ENCODE results near the gene CRTAP. TPM values are rescaled to one million over a fixed set of nuclear protein-coding genes. Genes with fewer than 3 reads are reported as not detected.

CRTAP gene
- total RNA-seq, 1 donor from 2014 or later = 276 TPM

- Mint-ChIP-seq H3K4me3 (ENCODE audit: unreplicated experiment) (no peak overlapping the region), H3K27me3 (ENCODE audit: low read depth) (no peaks in the 10 kb centered on the region), H3K27ac (ENCODE audit: unreplicated experiment) (no peak overlapping the region), H3K9me3 (ENCODE audit: low read depth) (no peaks in the 10 kb centered on the region), H3K4me1 (ENCODE audit: low read depth) (peaks cover 13% of the 10 kb centered on the region), H3K36me3 (ENCODE audit: low read depth) (peaks cover 26% of the 10 kb centered on the region)
- DNase-seq (ENCODE audit: low spot score) = no peak
- TF ChIP-seq CTCF (IDR thresholded peaks at IDR 0.05) = no peak
These were observed 14.9 kb downstream of the CRTAP start for GRCh38 chr3:33128706-33129105.

GRCh38 chr3:33130144-33130543 is 16.3 kb downstream of the CRTAP start:
- Mint-ChIP-seq H3K4me3 (ENCODE audit: unreplicated experiment) (no peak overlapping the region), H3K9me3 (ENCODE audit: low read depth) (no peaks in the 10 kb centered on the region), H3K36me3 (ENCODE audit: low read depth) (peaks cover 24% of the 10 kb centered on the region), H3K27ac (ENCODE audit: unreplicated experiment) (peak overlapping the region; percentile 17), H3K4me1 (ENCODE audit: low read depth) (peaks cover 22% of the 10 kb centered on the region), H3K27me3 (ENCODE audit: low read depth) (no peaks in the 10 kb centered on the region)
- no peak for TF ChIP-seq CTCF (IDR thresholded peaks at IDR 0.05)
- no peak for DNase-seq (ENCODE audit: low spot score)

- peak; percentile 94 for TF ChIP-seq CTCF (IDR thresholded peaks at IDR 0.05)
- Mint-ChIP-seq H3K36me3 (ENCODE audit: low read depth) (peaks cover 19% of the 10 kb centered on the region), H3K4me1 (ENCODE audit: low read depth) (peaks cover 22% of the 10 kb centered on the region), H3K4me3 (ENCODE audit: unreplicated experiment) (no peak overlapping the region), H3K27me3 (ENCODE audit: low read depth) (no peaks in the 10 kb centered on the region), H3K9me3 (ENCODE audit: low read depth) (no peaks in the 10 kb centered on the region), H3K27ac (ENCODE audit: unreplicated experiment) (no peak overlapping the region)
- no peak for DNase-seq (ENCODE audit: low spot score)
These were observed 17.7 kb downstream of the CRTAP start for GRCh38 chr3:33131331-33132018.

GRCh38 chr3:33132019-33132360 is 18.2 kb downstream of the CRTAP start:
- peaks cover 22% of the 10 kb centered on the region for H3K4me1 Mint-ChIP-seq (ENCODE audit: low read depth)
- no peak for DNase-seq (ENCODE audit: low spot score)
- no peak overlapping the region for H3K4me3 Mint-ChIP-seq (ENCODE audit: unreplicated experiment)
- TF ChIP-seq CTCF (IDR thresholded peaks at IDR 0.05) = no peak
- peaks cover 20% of the 10 kb centered on the region for H3K36me3 Mint-ChIP-seq (ENCODE audit: low read depth)
- no peak overlapping the region for H3K27ac Mint-ChIP-seq (ENCODE audit: unreplicated experiment)
- H3K9me3 Mint-ChIP-seq (ENCODE audit: low read depth) = no peaks in the 10 kb centered on the region
- H3K27me3 Mint-ChIP-seq (ENCODE audit: low read depth) = no peaks in the 10 kb centered on the region

- no peaks in the 10 kb centered on the region for H3K9me3 Mint-ChIP-seq (ENCODE audit: low read depth)
- no peak overlapping the region for H3K4me3 Mint-ChIP-seq (ENCODE audit: unreplicated experiment)
- no peak for DNase-seq (ENCODE audit: low spot score)
- H3K27ac Mint-ChIP-seq (ENCODE audit: unreplicated experiment) = peak overlapping the region; percentile 86
- TF ChIP-seq CTCF (IDR thresholded peaks at IDR 0.05) = peak; percentile 39
- peaks cover 21% of the 10 kb centered on the region for H3K36me3 Mint-ChIP-seq (ENCODE audit: low read depth)
- H3K4me1 Mint-ChIP-seq (ENCODE audit: low read depth) = peaks cover 24% of the 10 kb centered on the region
- H3K27me3 Mint-ChIP-seq (ENCODE audit: low read depth) = no peaks in the 10 kb centered on the region
These were observed 20.3 kb downstream of the CRTAP start for GRCh38 chr3:33134026-33134625.

All from chondrocyte (in vitro differentiated cells).